Cardiac muscle cell (in vitro differentiated cells and primary cell): ENCODE measurements around the gene SPATA13. TPM values are rescaled to one million over a fixed set of nuclear protein-coding genes. Genes with fewer than 3 reads are reported as not detected.

Source experiments
- DNase-seq, 2 donors: peaks; one replicate each; pipeline versions ENCODE4 v3.0.0 to v3.0.0-alpha.2; 2010 to 2017; ENCODE audit warnings: low read depth in 1 of 2, low spot score in 1 of 2
- H3K27ac ChIP-seq: fragments of 200-600 bp; sonication (generic); 2 replicates; pipeline ENCODE4 v1.5.1; 2016
- H3K27me3 ChIP-seq: fragments of 200-600 bp; sonication (generic); 2 replicates; pipeline ENCODE4 v1.6.0; 2016; ENCODE audit warnings: control low read depth
- H3K36me3 ChIP-seq: fragments of 200-600 bp; sonication (generic); 2 replicates; pipeline ENCODE4 v1.5.1; 2016; ENCODE audit warnings: control low read depth
- H3K4me1 ChIP-seq: fragments of 200-600 bp; sonication (generic); 2 replicates; pipeline ENCODE4 v1.8.1; 2017; ENCODE audit warnings: low read depth, mild to moderate bottlenecking, mixed run types
- H3K4me3 ChIP-seq: fragments of 200-600 bp; sonication (generic); 2 replicates; pipeline ENCODE4 v1.5.1; 2016; ENCODE audit warnings: mild to moderate bottlenecking
- H3K9me3 ChIP-seq: fragments of 200-600 bp; sonication (generic); 2 replicates; pipeline ENCODE4 v1.5.1; 2017; ENCODE audit warnings: low read depth, mild to moderate bottlenecking, control low read depth
- polyA plus RNA-seq: library from polyadenylated mRNA; unstranded; fragments of >200 nt; fragmentation: Nextera tagmentation; extraction: Ambion mirVana; gene quantifications from 2 replicates; pipeline ENCODE4 v1.2.1, GENCODE V29; 2016
- total RNA-seq: library from RNA; depleted of rRNA; stranded (reverse); fragments of >200 nt; gene quantifications from 2 replicates; pipeline ENCODE4 v1.2.3, GENCODE V29; 2016
- TF ChIP-seq, protein P1 (sequence below): IDR thresholded peaks from 2 replicates; pipeline ENCODE4 v1.5.1; 2012; ENCODE audit warnings: low read depth, mild to moderate bottlenecking, low read length

The SPATA13 gene
- total and polyA plus RNA-seq, 2 experiments from 2014 or later = 3.9 to 23.3 TPM

DNA sequence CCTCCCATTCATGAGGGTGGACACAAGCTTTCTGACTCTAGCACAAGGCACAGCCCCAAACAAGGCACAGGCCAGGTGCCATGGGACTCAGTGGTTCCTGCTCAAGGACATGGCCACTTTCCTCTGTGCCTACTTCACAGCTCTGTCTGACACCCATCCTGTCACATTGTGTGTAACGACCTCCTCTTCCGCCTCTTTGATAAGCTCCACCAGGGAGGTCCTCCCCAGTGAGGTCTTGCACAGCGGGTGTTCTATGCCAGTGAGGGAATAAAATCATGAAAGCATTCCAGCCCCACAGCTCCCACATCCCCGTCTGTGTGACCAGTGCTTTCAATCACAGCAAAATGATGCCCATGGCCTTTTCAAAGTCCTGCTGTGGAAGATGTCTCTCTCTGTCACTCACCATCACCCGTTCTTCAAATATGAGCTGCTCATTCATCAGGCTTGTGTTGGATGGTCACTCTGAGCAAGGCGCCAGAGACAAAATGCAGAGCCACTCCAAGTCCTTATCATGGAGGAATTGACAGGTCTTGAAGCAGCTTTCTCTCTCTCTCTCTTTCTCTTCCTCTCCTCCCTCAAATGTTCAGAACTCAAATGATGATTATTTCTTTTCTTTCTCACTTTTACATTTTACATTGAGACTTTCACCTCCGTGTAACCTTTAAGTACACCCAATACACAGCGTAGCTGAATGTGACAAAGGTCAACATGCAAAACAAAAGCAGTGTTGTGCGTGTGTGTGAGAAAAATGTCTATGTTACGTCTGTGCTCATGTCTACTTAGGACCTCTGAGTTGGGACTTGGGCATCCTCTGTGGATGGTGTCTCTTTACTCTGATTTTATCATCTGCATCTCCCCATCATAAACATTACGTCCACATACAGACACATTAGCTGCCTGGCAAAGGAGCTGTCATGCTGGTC is 8.0 kb upstream of the SPATA13 start:
- no peaks in the 10 kb centered on the region for H3K36me3 ChIP-seq
- peak in 1 of 2 donors; percentile 52 for DNase-seq
- H3K4me1 ChIP-seq = peaks cover 9% of the 10 kb centered on the region
- TF ChIP-seq, protein P1, sequence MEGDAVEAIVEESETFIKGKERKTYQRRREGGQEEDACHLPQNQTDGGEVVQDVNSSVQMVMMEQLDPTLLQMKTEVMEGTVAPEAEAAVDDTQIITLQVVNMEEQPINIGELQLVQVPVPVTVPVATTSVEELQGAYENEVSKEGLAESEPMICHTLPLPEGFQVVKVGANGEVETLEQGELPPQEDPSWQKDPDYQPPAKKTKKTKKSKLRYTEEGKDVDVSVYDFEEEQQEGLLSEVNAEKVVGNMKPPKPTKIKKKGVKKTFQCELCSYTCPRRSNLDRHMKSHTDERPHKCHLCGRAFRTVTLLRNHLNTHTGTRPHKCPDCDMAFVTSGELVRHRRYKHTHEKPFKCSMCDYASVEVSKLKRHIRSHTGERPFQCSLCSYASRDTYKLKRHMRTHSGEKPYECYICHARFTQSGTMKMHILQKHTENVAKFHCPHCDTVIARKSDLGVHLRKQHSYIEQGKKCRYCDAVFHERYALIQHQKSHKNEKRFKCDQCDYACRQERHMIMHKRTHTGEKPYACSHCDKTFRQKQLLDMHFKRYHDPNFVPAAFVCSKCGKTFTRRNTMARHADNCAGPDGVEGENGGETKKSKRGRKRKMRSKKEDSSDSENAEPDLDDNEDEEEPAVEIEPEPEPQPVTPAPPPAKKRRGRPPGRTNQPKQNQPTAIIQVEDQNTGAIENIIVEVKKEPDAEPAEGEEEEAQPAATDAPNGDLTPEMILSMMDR = no peak
- H3K27ac ChIP-seq = peak overlapping the region; percentile 69
- no peaks in the 10 kb centered on the region for H3K9me3 ChIP-seq
- no peak overlapping the region for H3K4me3 ChIP-seq
- H3K27me3 ChIP-seq = no peaks in the 10 kb centered on the region

DNA sequence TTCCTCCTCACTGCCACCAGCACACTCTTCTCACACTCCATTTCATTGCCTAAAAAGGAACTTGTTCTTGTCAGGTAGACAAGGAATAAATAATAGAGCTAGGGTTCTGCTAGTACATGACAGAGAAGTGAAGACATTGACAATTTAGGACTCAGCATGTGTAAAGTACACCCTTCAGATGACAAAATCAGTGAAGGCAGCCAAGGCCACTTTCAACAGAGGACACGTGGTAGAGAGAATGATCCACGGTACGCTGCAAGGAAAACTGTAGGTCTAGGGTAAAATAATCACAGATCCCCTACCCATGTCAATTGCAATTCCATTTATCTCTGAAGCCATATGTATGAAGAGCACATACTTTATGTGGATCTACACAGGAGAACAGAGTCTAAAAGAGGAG is 7.2 kb upstream of the SPATA13 start:
- H3K36me3 ChIP-seq = no peaks in the 10 kb centered on the region
- H3K9me3 ChIP-seq = no peaks in the 10 kb centered on the region
- peaks cover 9% of the 10 kb centered on the region for H3K4me1 ChIP-seq
- peak in 1 of 2 donors; percentile 34 for DNase-seq
- H3K4me3 ChIP-seq = no peak overlapping the region
- H3K27me3 ChIP-seq = no peaks in the 10 kb centered on the region
- H3K27ac ChIP-seq = peak overlapping the region; percentile 69
- TF ChIP-seq, protein P1 = no peak

DNA sequence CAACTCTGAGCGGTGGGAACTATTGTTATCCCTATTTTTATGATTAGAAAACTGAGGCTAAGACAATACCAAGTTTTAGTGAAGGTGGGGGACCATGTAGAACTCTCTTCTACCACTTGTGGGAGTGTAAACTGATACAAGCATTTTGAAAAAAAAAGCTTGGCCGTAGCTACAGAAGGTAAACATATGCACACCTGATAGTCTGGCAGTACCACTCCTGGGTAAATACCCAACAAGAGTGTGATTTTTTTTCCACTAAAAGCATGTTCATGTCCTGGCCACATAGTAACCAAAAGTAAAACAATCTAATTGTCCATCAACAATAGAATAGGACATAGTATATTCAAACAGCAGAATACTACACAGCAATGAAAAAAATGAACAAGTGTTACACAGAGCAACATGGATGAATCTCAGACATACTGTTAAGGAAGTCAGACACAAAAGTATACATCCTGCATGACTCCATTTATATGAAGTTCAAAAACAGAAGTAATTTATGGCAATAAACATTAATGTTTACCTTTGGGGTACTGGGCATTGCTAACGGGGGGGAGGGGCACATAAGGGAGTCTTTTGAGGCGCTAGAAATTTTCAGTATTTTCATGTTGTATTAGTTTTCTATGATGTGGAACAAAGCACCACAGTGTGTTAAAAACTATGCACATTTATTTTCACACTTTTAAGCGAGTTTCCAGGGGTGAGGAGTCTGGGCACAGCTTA is 6.4 kb upstream of the SPATA13 start:
- DNase-seq = no peak
- no peaks in the 10 kb centered on the region for H3K9me3 ChIP-seq
- H3K4me3 ChIP-seq = no peak overlapping the region
- H3K4me1 ChIP-seq = peaks cover 9% of the 10 kb centered on the region
- H3K27ac ChIP-seq = no peak overlapping the region
- no peaks in the 10 kb centered on the region for H3K27me3 ChIP-seq
- TF ChIP-seq, protein P1 = no peak
- H3K36me3 ChIP-seq = no peaks in the 10 kb centered on the region

DNA sequence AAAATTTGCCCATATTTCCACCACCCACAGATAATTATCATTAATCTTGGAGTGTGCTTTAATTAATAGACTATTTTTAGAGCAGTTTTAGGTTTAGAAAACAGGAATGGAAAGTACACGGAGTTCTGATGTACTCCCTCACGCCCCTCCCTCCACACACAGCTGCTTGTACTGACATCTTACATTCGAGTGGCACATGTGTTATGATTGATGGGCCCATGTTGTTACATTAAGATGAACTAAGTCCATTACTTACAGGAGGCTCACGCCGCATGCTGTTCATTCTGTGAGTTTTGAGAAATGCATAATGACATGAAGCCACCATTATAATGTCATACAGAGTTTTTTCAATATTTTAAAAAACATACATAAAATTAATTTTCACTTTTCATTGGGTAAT is 1.2 kb upstream of the SPATA13 start:
- H3K36me3 ChIP-seq = no peaks in the 10 kb centered on the region
- DNase-seq = no peak
- H3K9me3 ChIP-seq = no peaks in the 10 kb centered on the region
- H3K4me3 ChIP-seq = no peak overlapping the region
- TF ChIP-seq, protein P1 = no peak
- no peak overlapping the region for H3K27ac ChIP-seq
- H3K4me1 ChIP-seq = peaks cover 7% of the 10 kb centered on the region
- peaks cover 3% of the 10 kb centered on the region for H3K27me3 ChIP-seq

DNA sequence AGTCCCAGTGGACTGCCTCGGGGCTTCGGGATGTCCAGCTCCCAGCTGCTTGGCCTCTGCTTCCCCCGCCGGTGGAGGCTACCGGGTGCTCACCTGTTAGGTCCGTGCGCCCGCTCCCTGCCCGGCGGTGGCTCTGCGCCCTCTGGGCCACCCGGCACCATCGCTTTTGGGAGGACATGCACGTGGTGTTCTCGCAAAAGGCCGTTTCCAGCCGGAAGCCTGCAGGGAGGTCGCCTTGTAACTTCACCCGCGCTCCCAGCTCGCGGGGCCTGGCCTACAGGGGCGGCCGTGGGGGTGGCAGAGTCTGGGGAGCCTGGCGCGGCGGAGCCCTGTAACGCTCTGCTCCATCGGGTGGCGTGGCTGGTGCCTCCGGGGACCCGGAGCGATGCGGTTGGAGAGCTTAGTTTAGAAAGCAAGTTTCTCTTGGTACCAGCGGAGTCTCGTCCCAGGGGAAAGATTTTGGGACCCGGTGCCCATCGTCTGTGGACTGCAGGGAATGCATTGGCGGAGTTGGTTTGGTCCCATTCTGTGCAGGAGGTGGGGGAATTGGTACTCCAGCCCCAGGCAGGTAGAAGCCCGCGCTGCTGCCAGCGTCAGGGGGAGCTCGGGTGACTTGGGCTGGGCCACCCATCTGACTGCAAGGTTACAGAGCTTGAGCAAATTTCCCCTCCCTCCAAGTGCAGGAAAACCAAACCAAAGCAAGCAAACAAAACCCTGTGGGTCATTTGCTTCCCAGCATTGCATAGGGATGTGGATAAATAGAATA is 673 bp downstream of the SPATA13 start:
- TF ChIP-seq, protein P1 = no peak
- Histone ChIP-seq H3K27ac (no peak overlapping the region), H3K27me3 (peaks cover 3% of the 10 kb centered on the region), H3K9me3 (no peaks in the 10 kb centered on the region), H3K4me1 (peaks cover 7% of the 10 kb centered on the region), H3K4me3 (peak overlapping the region; percentile 83), H3K36me3 (no peaks in the 10 kb centered on the region)
- DNase-seq = peak in 1 of 2 donors; percentile 32
